KMS-11 (cell line): Measurements from ENCODE around the gene NDUFC1.
A peak's percentile ranks its signal among the peaks of the same experiment; 100 is the strongest.

ENCODE experiments used
- H2AFZ ChIP-seq: fragments of 200-600 bp; sonication (generic); 2 replicates; pipeline ENCODE4 v1.6.1; 2016; ENCODE audit warnings: antibody characterized with exemption, mixed run types, low read depth
- H3K27ac ChIP-seq: fragments of 200-600 bp; sonication (generic); 2 replicates; pipeline ENCODE4 v1.6.1; 2016; ENCODE audit warnings: mild to moderate bottlenecking, mixed run types
- H3K27me3 ChIP-seq: fragments of 200-600 bp; sonication (generic); 2 replicates; pipeline ENCODE4 v1.6.1; 2017; ENCODE audit warnings: mild to moderate bottlenecking, low read depth, mixed run types, moderate library complexity; ENCODE audit not compliant: insufficient read depth
- H3K36me3 ChIP-seq: fragments of 200-600 bp; sonication (generic); 2 replicates; pipeline ENCODE4 v1.6.1; 2017; ENCODE audit warnings: mild to moderate bottlenecking, mixed run types; ENCODE audit not compliant: insufficient read depth
- H3K4me1 ChIP-seq: fragments of 200-600 bp; sonication (generic); 2 replicates; pipeline ENCODE4 v1.6.1; 2016; ENCODE audit warnings: mild to moderate bottlenecking, low read depth, mixed run types; ENCODE audit not compliant: poor library complexity, severe bottlenecking
- H3K4me2 ChIP-seq: fragments of 200-600 bp; sonication (generic); 2 replicates; pipeline ENCODE4 v1.7.0; 2016; ENCODE audit warnings: mild to moderate bottlenecking, mixed run types
- H3K4me3 ChIP-seq: fragments of 200-600 bp; sonication (generic); IDR thresholded peaks from 2 replicates; pipeline ENCODE4 v1.6.1; 2017; ENCODE audit warnings: low read depth, low read length, mixed read lengths; ENCODE audit not compliant: insufficient read depth
- H3K79me2 ChIP-seq: fragments of 200-600 bp; sonication (generic); 2 replicates; pipeline ENCODE4 v1.6.1; 2016; ENCODE audit warnings: low read depth, mixed run types; ENCODE audit not compliant: insufficient read depth
- H3K9ac ChIP-seq: fragments of 200-600 bp; sonication (generic); 2 replicates; pipeline ENCODE4 v1.6.1; 2016; ENCODE audit warnings: mild to moderate bottlenecking, mixed run types
- H4K20me1 ChIP-seq: fragments of 200-600 bp; sonication (generic); 2 replicates; pipeline ENCODE4 v1.6.1; 2016; ENCODE audit warnings: mild to moderate bottlenecking, mixed run types; ENCODE audit not compliant: insufficient read depth
- CTCF ChIP-seq: fragments of 200-600 bp; sonication (generic); conservative IDR thresholded peaks from 2 replicates; pipeline ENCODE4 v1.6.1; 2017; ENCODE audit warnings: low read depth, mild to moderate bottlenecking, antibody characterized with exemption, low read length, moderate library complexity, mixed read lengths

Gene NDUFC1

GRCh38 chr4:139253713-139254112 is 48.6 kb downstream of the NDUFC1 start:
- Histone ChIP-seq H3K4me1 (peaks cover 4% of the 10 kb centered on the region), H3K79me2 (no peaks in the 10 kb centered on the region), H3K4me2 (no peak overlapping the region), H3K27ac (no peak overlapping the region), H3K36me3 (no peaks in the 10 kb centered on the region), H3K4me3 (no peak overlapping the region), H3K27me3 (no peaks in the 10 kb centered on the region), H2AFZ (no peak overlapping the region), H4K20me1 (no peaks in the 10 kb centered on the region), H3K9ac (no peak overlapping the region)
- TF ChIP-seq CTCF, result no peak

- H3K4me3 ChIP-seq, result no peak overlapping the region
- H3K4me2 ChIP-seq, result no peak overlapping the region
- TF ChIP-seq CTCF, result no peak
- H3K36me3 ChIP-seq, result no peaks in the 10 kb centered on the region
- H3K27ac ChIP-seq, result no peak overlapping the region
- no peaks in the 10 kb centered on the region for H3K27me3 ChIP-seq
- H3K79me2 ChIP-seq, result no peaks in the 10 kb centered on the region
- H2AFZ ChIP-seq, result no peak overlapping the region
- H3K4me1 ChIP-seq, result peaks cover 6% of the 10 kb centered on the region
- H3K9ac ChIP-seq, result no peak overlapping the region
- no peaks in the 10 kb centered on the region for H4K20me1 ChIP-seq
Measured at GRCh38 chr4:139253046-139253445, 49.2 kb downstream of the NDUFC1 start.

GRCh38 chr4:139247700-139248238 is 54.5 kb downstream of the NDUFC1 start:
- H2AFZ ChIP-seq, result 0 out of 2 replicates have a peak overlapping the region, but pooled peaks have one; percentile 9
- no peak for TF ChIP-seq CTCF
- H3K4me3 ChIP-seq, result no peak overlapping the region
- H3K4me1 ChIP-seq, result peaks cover 46% of the 10 kb centered on the region
- H3K4me2 ChIP-seq, result no peak overlapping the region
- H3K27me3 ChIP-seq, result no peaks in the 10 kb centered on the region
- H3K9ac ChIP-seq, result no peak overlapping the region
- no peaks in the 10 kb centered on the region for H3K36me3 ChIP-seq
- 0 out of 2 replicates have a peak overlapping the region, but pooled peaks have one; percentile 8 for H3K27ac ChIP-seq
- H4K20me1 ChIP-seq, result no peaks in the 10 kb centered on the region
- H3K79me2 ChIP-seq, result no peaks in the 10 kb centered on the region

- H3K4me1 ChIP-seq, result peaks cover 51% of the 10 kb centered on the region
- no peak overlapping the region for H3K4me2 ChIP-seq
- H3K27ac ChIP-seq, result no peak overlapping the region
- no peaks in the 10 kb centered on the region for H3K79me2 ChIP-seq
- no peak overlapping the region for H3K9ac ChIP-seq
- no peaks in the 10 kb centered on the region for H3K27me3 ChIP-seq
- no peak overlapping the region for H3K4me3 ChIP-seq
- H3K36me3 ChIP-seq, result no peaks in the 10 kb centered on the region
- no peaks in the 10 kb centered on the region for H4K20me1 ChIP-seq
- TF ChIP-seq CTCF, result no peak
- H2AFZ ChIP-seq, result no peak overlapping the region
Measured at GRCh38 chr4:139247241-139247640, 55.0 kb downstream of the NDUFC1 start.
